HG03442 (cell line): ENCODE measurements around the gene GTF2F2.

Experiments used
- ATAC-seq: cut with Tn5 transposase; IDR thresholded peaks from one replicate; pipeline ENCODE4 v1.9.1; 2021; ENCODE audit warnings: mild to moderate bottlenecking, moderate library complexity; ENCODE audit not compliant: unreplicated experiment

Gene GTF2F2

GRCh38 chr13:45120967-45121831, 889 bp downstream of the GTF2F2 start:
- no peak for ATAC-seq

GRCh38 chr13:45122941-45123340, 2.6 kb downstream of the GTF2F2 start:
- ATAC-seq: no peak

GRCh38 chr13:45132369-45133064, 12.2 kb downstream of the GTF2F2 start:
- ATAC-seq: peak; percentile 49

- ATAC-seq: no peak
Measured at GRCh38 chr13:45133396-45134118, 13.2 kb downstream of the GTF2F2 start.

- no peak for ATAC-seq
Measured at GRCh38 chr13:45136741-45137504, 16.6 kb downstream of the GTF2F2 start.

- no peak for ATAC-seq
Measured at GRCh38 chr13:45137526-45137925, 17.2 kb downstream of the GTF2F2 start.

GRCh38 chr13:45138282-45138681, 18.0 kb downstream of the GTF2F2 start:
- ATAC-seq: no peak

- ATAC-seq: no peak
Measured at GRCh38 chr13:45141369-45141768, 21.1 kb downstream of the GTF2F2 start.

GRCh38 chr13:45142440-45143345, 22.4 kb downstream of the GTF2F2 start:
- ATAC-seq: no peak

GRCh38 chr13:45143346-45143751, 23.0 kb downstream of the GTF2F2 start:
- no peak for ATAC-seq

- no peak for ATAC-seq
Measured at GRCh38 chr13:45149964-45150363, 29.7 kb downstream of the GTF2F2 start.

- no peak for ATAC-seq
Measured at GRCh38 chr13:45156565-45157361, 36.5 kb downstream of the GTF2F2 start.

GRCh38 chr13:45162194-45162593, 41.9 kb downstream of the GTF2F2 start:
- no peak for ATAC-seq

- ATAC-seq: no peak
Measured at GRCh38 chr13:45162821-45163220, 42.5 kb downstream of the GTF2F2 start.

GRCh38 chr13:45166858-45167257, 46.5 kb downstream of the GTF2F2 start:
- ATAC-seq: no peak

GRCh38 chr13:45167611-45168554, 47.6 kb downstream of the GTF2F2 start:
- ATAC-seq: no peak

GRCh38 chr13:45168555-45168930, 48.2 kb downstream of the GTF2F2 start:
- ATAC-seq: no peak

- ATAC-seq: no peak
Measured at GRCh38 chr13:45174478-45174877, 54.2 kb downstream of the GTF2F2 start.
